ENCODE measurements around the gene BTBD7. TPM values are rescaled to one million over a fixed set of nuclear protein-coding genes. Genes with fewer than 3 reads are reported as not detected.

The BTBD7 gene
- total and polyA plus RNA-seq, 5 experiments from 2014 or later = 6.7 to 33.3 (median 7.8) TPM

Other genes with a start within 250 kb of the BTBD7 start
- gene ITPK1, start 217.1 kb downstream of the BTBD7 start, total RNA-seq = 10 to 100 TPM; 33.1 to 34.6 TPM
- gene ITPK1, start 217.1 kb downstream of the BTBD7 start, polyA plus RNA-seq = 10 to 100 TPM; 25.3 to 41.1 (median 32.5) TPM
- gene MOAP1, start 148.1 kb downstream of the BTBD7 start, total RNA-seq = 10 to 100 TPM; 58.3 to 58.7 TPM
- 10 to 100 TPM; 56.8 to 75.0 (median 72.2) TPM for gene MOAP1, start 148.1 kb downstream of the BTBD7 start, polyA plus RNA-seq
- 10 to 100 TPM; 17.4 to 21.7 TPM for gene LYSET, start 147.7 kb downstream of the BTBD7 start, total RNA-seq
- gene LYSET, start 147.7 kb downstream of the BTBD7 start, polyA plus RNA-seq = 10 to 100 TPM; 33.8 to 46.0 (median 42.1) TPM
- 1 to 10 TPM; 7.0 to 7.1 TPM for gene GON7, start 126.0 kb downstream of the BTBD7 start, total RNA-seq
- gene GON7, start 126.0 kb downstream of the BTBD7 start, polyA plus RNA-seq = 10 to 100 TPM in 2 of 3 donors, 1 to 10 TPM in 1; 9.5 to 18.8 (median 17.4) TPM
- gene UBR7, start 125.8 kb downstream of the BTBD7 start, total RNA-seq = 10 to 100 TPM; 13.7 to 13.8 TPM
- gene UBR7, start 125.8 kb downstream of the BTBD7 start, polyA plus RNA-seq = 10 to 100 TPM; 24.9 to 28.2 (median 26.1) TPM
- not detected for gene COX8C, start 14.1 kb upstream of the BTBD7 start, total RNA-seq
- not detected for gene COX8C, start 14.1 kb upstream of the BTBD7 start, polyA plus RNA-seq
- not detected for gene UNC79, start 97.9 kb upstream of the BTBD7 start, total RNA-seq
- gene UNC79, start 97.9 kb upstream of the BTBD7 start, polyA plus RNA-seq = not detected